ENCODE results near the gene ANKRD39.

DNA sequence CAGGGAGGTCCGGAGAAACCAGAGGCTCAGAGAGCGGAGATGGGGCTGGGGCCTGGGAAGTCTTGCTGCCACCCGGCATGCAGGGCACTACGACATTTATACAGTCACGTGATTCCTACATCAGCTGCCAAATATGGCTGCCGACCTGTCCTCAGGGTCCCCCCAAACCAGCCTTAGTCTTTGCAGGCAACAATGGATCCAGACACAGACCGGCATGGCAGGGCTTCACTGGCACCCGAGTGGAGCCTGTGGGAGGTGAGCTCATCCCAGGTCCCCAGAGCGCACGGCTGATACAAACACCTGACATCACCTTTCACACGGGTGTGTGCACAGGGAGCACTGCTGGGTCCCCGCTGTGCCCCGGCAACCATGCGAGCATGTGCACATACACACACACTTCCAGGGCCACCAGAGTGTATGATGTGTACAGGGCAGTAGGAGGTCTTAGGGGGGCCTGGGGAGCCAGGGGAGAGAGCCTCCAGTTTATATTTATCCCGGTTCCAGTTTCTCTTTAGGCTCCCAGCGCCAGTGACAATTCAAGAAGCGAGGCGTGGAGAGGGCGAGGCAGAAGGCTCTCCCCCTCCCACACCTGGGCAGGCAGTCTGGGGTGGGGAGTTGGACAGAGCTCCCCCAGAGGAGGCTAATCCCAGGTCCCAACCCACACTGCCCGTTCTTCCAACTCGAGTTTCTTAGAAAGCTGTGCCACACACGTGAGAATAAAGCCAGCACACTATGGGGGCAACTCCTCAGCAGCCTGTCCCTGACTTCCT, 9.4 kb upstream of the ANKRD39 start:
- TF ChIP-seq, protein P1, sequence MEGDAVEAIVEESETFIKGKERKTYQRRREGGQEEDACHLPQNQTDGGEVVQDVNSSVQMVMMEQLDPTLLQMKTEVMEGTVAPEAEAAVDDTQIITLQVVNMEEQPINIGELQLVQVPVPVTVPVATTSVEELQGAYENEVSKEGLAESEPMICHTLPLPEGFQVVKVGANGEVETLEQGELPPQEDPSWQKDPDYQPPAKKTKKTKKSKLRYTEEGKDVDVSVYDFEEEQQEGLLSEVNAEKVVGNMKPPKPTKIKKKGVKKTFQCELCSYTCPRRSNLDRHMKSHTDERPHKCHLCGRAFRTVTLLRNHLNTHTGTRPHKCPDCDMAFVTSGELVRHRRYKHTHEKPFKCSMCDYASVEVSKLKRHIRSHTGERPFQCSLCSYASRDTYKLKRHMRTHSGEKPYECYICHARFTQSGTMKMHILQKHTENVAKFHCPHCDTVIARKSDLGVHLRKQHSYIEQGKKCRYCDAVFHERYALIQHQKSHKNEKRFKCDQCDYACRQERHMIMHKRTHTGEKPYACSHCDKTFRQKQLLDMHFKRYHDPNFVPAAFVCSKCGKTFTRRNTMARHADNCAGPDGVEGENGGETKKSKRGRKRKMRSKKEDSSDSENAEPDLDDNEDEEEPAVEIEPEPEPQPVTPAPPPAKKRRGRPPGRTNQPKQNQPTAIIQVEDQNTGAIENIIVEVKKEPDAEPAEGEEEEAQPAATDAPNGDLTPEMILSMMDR (conservative IDR thresholded peaks at IDR 0.05; ENCODE audit: low read depth, low read length), result no peak
- no peak for TF ChIP-seq POLR2A (IDR thresholded peaks at IDR 0.05; ENCODE audit: low read depth, low read length)
- no peak for TF ChIP-seq CEBPB (IDR thresholded peaks at IDR 0.05; ENCODE audit: low read depth, low read length)
- TF ChIP-seq FOS (IDR thresholded peaks at IDR 0.05; ENCODE audit: low read depth, low read length), result no peak
- no peak for TF ChIP-seq BHLHE40 (IDR thresholded peaks at IDR 0.05; ENCODE audit: low read depth, low read length)
- no peak for TF ChIP-seq RAD21 (IDR thresholded peaks at IDR 0.05; ENCODE audit: low read length)
- no peak for TF ChIP-seq RCOR1 (IDR thresholded peaks at IDR 0.05; ENCODE audit: insufficient replicate concordance, low read length)
- no peak for TF ChIP-seq MAZ (IDR thresholded peaks at IDR 0.05; ENCODE audit: borderline replicate concordance, low read depth, low read length)
- TF ChIP-seq, protein P2, sequence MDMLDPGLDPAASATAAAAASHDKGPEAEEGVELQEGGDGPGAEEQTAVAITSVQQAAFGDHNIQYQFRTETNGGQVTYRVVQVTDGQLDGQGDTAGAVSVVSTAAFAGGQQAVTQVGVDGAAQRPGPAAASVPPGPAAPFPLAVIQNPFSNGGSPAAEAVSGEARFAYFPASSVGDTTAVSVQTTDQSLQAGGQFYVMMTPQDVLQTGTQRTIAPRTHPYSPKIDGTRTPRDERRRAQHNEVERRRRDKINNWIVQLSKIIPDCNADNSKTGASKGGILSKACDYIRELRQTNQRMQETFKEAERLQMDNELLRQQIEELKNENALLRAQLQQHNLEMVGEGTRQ (IDR thresholded peaks at IDR 0.05; ENCODE audit: low read depth, low read length), result no peak
- no peak for TF ChIP-seq SMC3 (IDR thresholded peaks at IDR 0.05; ENCODE audit: low read depth, low read length)
- no peak for TF ChIP-seq CHD1 (IDR thresholded peaks at IDR 0.05; ENCODE audit: low read depth, low read length)
- TF ChIP-seq RFX5 (IDR thresholded peaks at IDR 0.05; ENCODE audit: low read depth, low read length), result no peak
- no peak for TF ChIP-seq MAFK (IDR thresholded peaks at IDR 0.05; ENCODE audit: low read depth, low read length)
- TF ChIP-seq MXI1 (IDR thresholded peaks at IDR 0.05; ENCODE audit: borderline replicate concordance, low read depth, low read length), result no peak

Data from IMR-90 (cell line).